Osteocyte (in vitro differentiated cells): ENCODE data around the gene SRPRA. TPM values are rescaled to one million over a fixed set of nuclear protein-coding genes. Genes with fewer than 3 reads are reported as not detected.

ENCODE experiments used
- DNase-seq: peaks from one replicate; pipeline ENCODE4 v3.0.0; 2021; ENCODE audit warnings: mixed read lengths; ENCODE audit not compliant: unreplicated experiment; ENCODE audit errors: extremely low spot score
- H3K27ac Mint-ChIP-seq: one replicate; pipeline ENCODE4 v1.8.0; 2021; ENCODE audit warnings: mild to moderate bottlenecking, mixed read lengths; ENCODE audit not compliant: unreplicated experiment
- H3K27me3 Mint-ChIP-seq: one replicate; pipeline ENCODE4 v1.8.0; 2021; ENCODE audit warnings: mixed read lengths; ENCODE audit not compliant: unreplicated experiment
- H3K36me3 Mint-ChIP-seq: one replicate; pipeline ENCODE4 v1.8.0; 2021; ENCODE audit warnings: mixed read lengths; ENCODE audit not compliant: unreplicated experiment
- H3K4me1 Mint-ChIP-seq: one replicate; pipeline ENCODE4 v1.8.0; 2021; ENCODE audit warnings: mixed read lengths; ENCODE audit not compliant: unreplicated experiment
- H3K4me3 Mint-ChIP-seq: one replicate; pipeline ENCODE4 v1.8.0; 2021; ENCODE audit warnings: mild to moderate bottlenecking, moderate library complexity, mixed read lengths; ENCODE audit not compliant: unreplicated experiment
- H3K9me3 Mint-ChIP-seq: one replicate; pipeline ENCODE4 v1.8.0; 2021; ENCODE audit warnings: mixed read lengths; ENCODE audit not compliant: unreplicated experiment
- CTCF ChIP-seq: fragments of 200-600 bp; sonication (generic); IDR thresholded peaks from 2 replicates; pipeline ENCODE4 v1.5.0; 2021; ENCODE audit warnings: antibody characterized with exemption, mild to moderate bottlenecking, moderate library complexity
- total RNA-seq: library from RNA; stranded (reverse); gene quantifications from 2 replicates; pipeline ENCODE4 v1.2.1, GENCODE V29; 2021

SRPRA gene
- total RNA-seq, 1 donor from 2014 or later, result 106 TPM

GRCh38 chr11:126214441-126214840 is 54.3 kb downstream of the SRPRA start:
- TF ChIP-seq CTCF, result no peak
- Mint-ChIP-seq H3K9me3 (no peaks in the 10 kb centered on the region), H3K36me3 (peaks cover 2% of the 10 kb centered on the region), H3K27me3 (no peaks in the 10 kb centered on the region), H3K27ac (no peak overlapping the region), H3K4me1 (peaks cover 25% of the 10 kb centered on the region), H3K4me3 (no peak overlapping the region)
- DNase-seq, result no peak

Other genes starting within 250 kb of the SRPRA start
- gene CDON, start 206.0 kb downstream of the SRPRA start, total RNA-seq, result 24.4 and 29.4 TPM in 2 replicates
- 27.1 and 28.0 TPM in 2 replicates for gene RPUSD4, start 57.2 kb downstream of the SRPRA start, total RNA-seq
- 23.3 and 26.5 TPM in 2 replicates for gene FAM118B, start 57.1 kb downstream of the SRPRA start, total RNA-seq
- 25.9 and 34.4 TPM in 2 replicates for gene FOXRED1, start 259 bp upstream of the SRPRA start, total RNA-seq
- 10.6 and 11.6 TPM in 2 replicates for gene TIRAP, start 14.2 kb upstream of the SRPRA start, total RNA-seq
- gene DCPS, start 35.2 kb upstream of the SRPRA start, total RNA-seq, result 11.2 and 15.2 TPM in 2 replicates
- 73.1 and 74.8 TPM in 2 replicates for gene ST3GAL4, start 86.8 kb upstream of the SRPRA start, total RNA-seq